ENCODE results near the gene COL28A1. TPM values are rescaled to one million over a fixed set of nuclear protein-coding genes. Genes with fewer than 3 reads are reported as not detected.

COL28A1 gene
- polyA plus RNA-seq, 3 donors = not detected

DNA sequence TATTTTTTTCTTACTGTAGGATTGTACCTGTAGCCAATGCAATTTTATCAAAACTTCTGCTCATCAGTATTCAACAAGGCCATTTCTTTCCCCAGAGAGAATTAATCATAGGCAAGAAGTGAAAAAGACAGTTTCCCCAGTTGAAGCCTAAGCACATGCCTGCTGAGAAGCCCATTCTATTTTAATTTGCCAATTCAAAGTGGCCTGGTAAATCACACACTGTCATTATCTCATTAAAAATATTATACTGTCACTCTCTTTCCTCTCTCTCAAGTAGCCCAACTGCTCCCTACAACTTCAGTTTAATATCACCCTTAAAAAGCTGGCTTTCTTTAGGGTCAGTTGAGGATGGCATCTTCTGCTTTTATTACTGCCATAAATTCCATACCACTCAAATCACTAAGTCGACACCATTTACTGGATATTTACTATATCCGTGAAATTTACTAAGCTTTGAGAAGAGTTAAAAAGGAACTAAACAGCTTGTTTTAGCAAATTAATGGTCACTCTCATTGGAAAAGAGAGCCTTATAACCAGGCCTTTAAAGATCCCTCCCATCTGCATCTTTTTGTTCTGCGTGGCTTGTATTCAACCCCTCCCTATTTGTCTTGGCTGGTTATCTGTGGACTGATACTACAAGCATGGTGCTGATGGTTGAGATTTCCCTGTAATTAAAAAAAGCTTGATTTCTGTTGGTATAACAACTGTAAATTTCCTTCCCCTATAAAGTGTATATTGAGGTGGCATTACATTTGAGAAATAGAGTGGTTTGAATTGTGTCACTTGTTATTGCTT, 30.6 kb downstream of the COL28A1 start:
- intact Hi-C loops (cut with micrococcal nuclease) = no loop called here
- peaks cover 0 to 7% (median 3%) of the 10 kb centered on the region in 7 donors for H3K9me3 Mint-ChIP-seq
- no peak overlapping the region for H3K4me3 Mint-ChIP-seq
- no peak for DNase-seq
- Histone ChIP-seq H3K9ac (ENCODE audit: insufficient read depth, low read length, poor library complexity, severe bottlenecking) (no peak overlapping the region), H3K79me2 (ENCODE audit: insufficient read depth, low read length) (no peaks in the 10 kb centered on the region), H3K27ac (ENCODE audit: low read depth in 1 of 2, low read length in 2 of 2) (no peak overlapping the region), H3K4me3 (replicated peaks in 1 of 3; ENCODE audit: low read depth in 2 of 3, low read length in 3 of 3) (no peak overlapping the region), H3K36me3 (replicated peaks in 1 of 2; ENCODE audit: control insufficient read depth in 1 of 2, insufficient read depth in 2 of 2, low read length in 2 of 2) (no peaks in the 10 kb centered on the region), H3K4me1 (ENCODE audit: control insufficient read depth in 1 of 2, insufficient read depth in 2 of 2, low read length in 2 of 2) (no peaks in the 10 kb centered on the region), H3K27me3 (ENCODE audit: control insufficient read depth in 2 of 2, insufficient read depth in 2 of 2, low read length in 2 of 2) (no peaks in the 10 kb centered on the region), H4K20me1 (ENCODE audit: insufficient read depth, low read length) (no peaks in the 10 kb centered on the region), H3K4me2 (replicated peaks; ENCODE audit: extremely low read depth, low read length, poor library complexity, severe bottlenecking) (no peak overlapping the region), H3K9me3 (replicated peaks in 1 of 2; ENCODE audit: control insufficient read depth in 1 of 2, insufficient read depth in 1 of 2, low read length in 2 of 2) (no peaks in the 10 kb centered on the region), H2AFZ (ENCODE audit: insufficient read depth, low read depth, low read length, poor library complexity, severe bottlenecking) (no peak overlapping the region)
- no peaks in the 10 kb centered on the region for H3K27me3 Mint-ChIP-seq (ENCODE audit: low read depth in 3 of 3)
- no peaks in the 10 kb centered on the region for H3K4me1 Mint-ChIP-seq
- H3K27ac Mint-ChIP-seq = no peak overlapping the region
- no peaks in the 10 kb centered on the region for H3K36me3 Mint-ChIP-seq
- no CpG with 5 or more reads among the region's 3 CpGs for WGBS (ENCODE audit: insufficient coverage)
- TF ChIP-seq, protein P1, sequence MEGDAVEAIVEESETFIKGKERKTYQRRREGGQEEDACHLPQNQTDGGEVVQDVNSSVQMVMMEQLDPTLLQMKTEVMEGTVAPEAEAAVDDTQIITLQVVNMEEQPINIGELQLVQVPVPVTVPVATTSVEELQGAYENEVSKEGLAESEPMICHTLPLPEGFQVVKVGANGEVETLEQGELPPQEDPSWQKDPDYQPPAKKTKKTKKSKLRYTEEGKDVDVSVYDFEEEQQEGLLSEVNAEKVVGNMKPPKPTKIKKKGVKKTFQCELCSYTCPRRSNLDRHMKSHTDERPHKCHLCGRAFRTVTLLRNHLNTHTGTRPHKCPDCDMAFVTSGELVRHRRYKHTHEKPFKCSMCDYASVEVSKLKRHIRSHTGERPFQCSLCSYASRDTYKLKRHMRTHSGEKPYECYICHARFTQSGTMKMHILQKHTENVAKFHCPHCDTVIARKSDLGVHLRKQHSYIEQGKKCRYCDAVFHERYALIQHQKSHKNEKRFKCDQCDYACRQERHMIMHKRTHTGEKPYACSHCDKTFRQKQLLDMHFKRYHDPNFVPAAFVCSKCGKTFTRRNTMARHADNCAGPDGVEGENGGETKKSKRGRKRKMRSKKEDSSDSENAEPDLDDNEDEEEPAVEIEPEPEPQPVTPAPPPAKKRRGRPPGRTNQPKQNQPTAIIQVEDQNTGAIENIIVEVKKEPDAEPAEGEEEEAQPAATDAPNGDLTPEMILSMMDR (IDR thresholded peaks at IDR 0.05) = no peak

GRCh38 chr7:7499892-7500291, 35.8 kb downstream of the COL28A1 start:
- no peaks in the 10 kb centered on the region for H3K4me1 ChIP-seq (ENCODE audit: control insufficient read depth in 1 of 2, insufficient read depth in 2 of 2, low read length in 2 of 2)
- no CpG with 5 or more reads among the region's 2 CpGs for WGBS (ENCODE audit: insufficient coverage)
- no peaks in the 10 kb centered on the region for H3K36me3 ChIP-seq (replicated peaks in 1 of 2; ENCODE audit: control insufficient read depth in 1 of 2, insufficient read depth in 2 of 2, low read length in 2 of 2)
- H4K20me1 ChIP-seq (ENCODE audit: insufficient read depth, low read length) = no peaks in the 10 kb centered on the region
- DNase-seq = no peak
- no peak overlapping the region for H3K4me2 ChIP-seq (replicated peaks; ENCODE audit: extremely low read depth, low read length, poor library complexity, severe bottlenecking)
- no peak overlapping the region for H3K4me3 ChIP-seq (replicated peaks in 1 of 3; ENCODE audit: low read depth in 2 of 3, low read length in 3 of 3)
- no peak overlapping the region for H2AFZ ChIP-seq (ENCODE audit: insufficient read depth, low read depth, low read length, poor library complexity, severe bottlenecking)
- no peaks in the 10 kb centered on the region for H3K36me3 Mint-ChIP-seq
- no peak overlapping the region for H3K4me3 Mint-ChIP-seq
- no peaks in the 10 kb centered on the region for H3K4me1 Mint-ChIP-seq
- TF ChIP-seq, protein P1 (IDR thresholded peaks at IDR 0.05) = no peak
- no peak overlapping the region for H3K9ac ChIP-seq (ENCODE audit: insufficient read depth, low read length, poor library complexity, severe bottlenecking)
- no peaks in the 10 kb centered on the region for H3K27me3 ChIP-seq (ENCODE audit: control insufficient read depth in 2 of 2, insufficient read depth in 2 of 2, low read length in 2 of 2)
- H3K27me3 Mint-ChIP-seq (ENCODE audit: low read depth in 3 of 3) = no peaks in the 10 kb centered on the region
- no peak overlapping the region for H3K27ac ChIP-seq (ENCODE audit: low read depth in 1 of 2, low read length in 2 of 2)
- intact Hi-C loops (cut with micrococcal nuclease) = no loop called here
- no peak overlapping the region for H3K27ac Mint-ChIP-seq
- H3K9me3 ChIP-seq (replicated peaks in 1 of 2; ENCODE audit: control insufficient read depth in 1 of 2, insufficient read depth in 1 of 2, low read length in 2 of 2) = no peaks in the 10 kb centered on the region
- H3K9me3 Mint-ChIP-seq = peaks cover 0 to 7% (median 3%) of the 10 kb centered on the region in 7 donors
- no peaks in the 10 kb centered on the region for H3K79me2 ChIP-seq (ENCODE audit: insufficient read depth, low read length)
